Ascending aorta (tissue), 2 donors: ENCODE measurements around the gene ADAMTS14. TPM values are rescaled to one million over a fixed set of nuclear protein-coding genes. Genes with fewer than 3 reads are reported as not detected.

ENCODE experiments used
- DNase-seq, 2 donors: peaks; one replicate each; pipeline ENCODE4 v3.0.0-alpha.2; 2019; ENCODE audit warnings: low spot score in 2 of 2
- H3K27ac ChIP-seq, 2 donors: fragments of 200-600 bp; sonication (generic); one replicate each; pipeline ENCODE4 v1.5.1; 2016 to 2017; ENCODE audit warnings: mild to moderate bottlenecking in 1 of 2
- H3K27me3 ChIP-seq: fragments of 200-600 bp; sonication (generic); one replicate; pipeline ENCODE4 v1.5.1; 2017
- H3K36me3 ChIP-seq, 2 donors: fragments of 200-600 bp; sonication (generic); one replicate each; pipeline ENCODE4 v1.5.1; 2016
- H3K4me1 ChIP-seq, 2 donors: fragments of 200-600 bp; sonication (generic); one replicate each; pipeline ENCODE4 v1.5.1; 2016 to 2017; ENCODE audit warnings: mild to moderate bottlenecking in 1 of 2
- H3K4me3 ChIP-seq, 2 donors: fragments of 200-600 bp; sonication (generic); one replicate each; pipeline ENCODE4 v1.5.1; 2016 to 2017; ENCODE audit warnings: mild to moderate bottlenecking in 1 of 2
- H3K9me3 ChIP-seq, 2 donors: fragments of 200-600 bp; sonication (generic); one replicate each; pipeline ENCODE4 v1.5.1; 2016
- CTCF ChIP-seq, 3 experiments: fragments of 200-600 bp in 2 of 3; fragments of 450-650 bp in 1 of 3; sonication (generic) in 2 of 3; IDR thresholded peaks; one replicate each; pipeline ENCODE4 v1.5.1; 2016 to 2019; ENCODE audit warnings: antibody characterized with exemption in 3 of 3, mild to moderate bottlenecking in 1 of 3, moderate library complexity in 1 of 3
- intact Hi-C: fragments of 100-400 bp; cut with DNase I; formaldehyde crosslinking; loops from one replicate; pipeline ENCODE4 v1.15.1; 2023
- total RNA-seq: library from RNA; depleted of rRNA; stranded (reverse); fragments of >200 nt; gene quantifications from one replicate; pipeline ENCODE4 v1.1.0, GENCODE V29; 2016

The ADAMTS14 gene
- total RNA-seq, 1 donor from 2014 or later = 0.32 TPM

GRCh38 chr10:70738006-70738760 lies 65.9 kb downstream of the ADAMTS14 start:
- no peak for TF ChIP-seq CTCF (IDR thresholded peaks at IDR 0.05)
- Histone ChIP-seq H3K36me3 (no peaks in the 10 kb centered on the region), H3K27me3 (no peaks in the 10 kb centered on the region), H3K4me3 (no peak overlapping the region), H3K4me1 (no peaks in the 10 kb centered on the region), H3K27ac (no peak overlapping the region), H3K9me3 (no peaks in the 10 kb centered on the region)
- no peak for DNase-seq
- intact Hi-C loops = no loop called here

- no peak for DNase-seq
- TF ChIP-seq CTCF (IDR thresholded peaks at IDR 0.05) = no peak
These were observed 66.4 kb downstream of the ADAMTS14 start for GRCh38 chr10:70738761-70739121.

GRCh38 chr10:70740406-70741288 lies 68.3 kb downstream of the ADAMTS14 start:
- no peaks in the 10 kb centered on the region for H3K4me1 ChIP-seq
- no peak for TF ChIP-seq CTCF (IDR thresholded peaks at IDR 0.05)
- no peak overlapping the region for H3K27ac ChIP-seq
- no peaks in the 10 kb centered on the region for H3K36me3 ChIP-seq
- H3K9me3 ChIP-seq = no peaks in the 10 kb centered on the region
- no peak for DNase-seq
- H3K4me3 ChIP-seq = no peak overlapping the region
- intact Hi-C loops = no loop called here
- no peaks in the 10 kb centered on the region for H3K27me3 ChIP-seq

More at GRCh38 chr10:70738761-70739121, 66.4 kb downstream of the ADAMTS14 start:
- no peak overlapping the region for H3K4me3 ChIP-seq
- H3K27me3 ChIP-seq = no peaks in the 10 kb centered on the region
- no peaks in the 10 kb centered on the region for H3K9me3 ChIP-seq
- intact Hi-C loops = no loop called here
- no peaks in the 10 kb centered on the region for H3K36me3 ChIP-seq
- H3K4me1 ChIP-seq = no peaks in the 10 kb centered on the region
- H3K27ac ChIP-seq = no peak overlapping the region

GRCh38 chr10:70742537-70743429 lies 70.5 kb downstream of the ADAMTS14 start:
- peaks cover 0 to 3% of the 10 kb centered on the region in 2 donors for H3K4me1 ChIP-seq
- H3K9me3 ChIP-seq = no peaks in the 10 kb centered on the region
- no peak for TF ChIP-seq CTCF (IDR thresholded peaks at IDR 0.05)
- H3K36me3 ChIP-seq = no peaks in the 10 kb centered on the region
- no peak overlapping the region for H3K4me3 ChIP-seq
- intact Hi-C loops = no loop called here
- DNase-seq = no peak
- no peak overlapping the region for H3K27ac ChIP-seq
- H3K27me3 ChIP-seq = no peaks in the 10 kb centered on the region

- no peak overlapping the region for H3K27ac ChIP-seq
- no peak for DNase-seq
- no peaks in the 10 kb centered on the region for H3K36me3 ChIP-seq
- no peaks in the 10 kb centered on the region for H3K27me3 ChIP-seq
- no peaks in the 10 kb centered on the region for H3K9me3 ChIP-seq
- H3K4me1 ChIP-seq = peaks cover 0 to 3% of the 10 kb centered on the region in 2 donors
- no peak overlapping the region for H3K4me3 ChIP-seq
- intact Hi-C loops = no loop called here
- no peak for TF ChIP-seq CTCF (IDR thresholded peaks at IDR 0.05)
These were observed 71.1 kb downstream of the ADAMTS14 start for GRCh38 chr10:70743430-70743788.
